ENCODE measurements around the gene C5.

DNA sequence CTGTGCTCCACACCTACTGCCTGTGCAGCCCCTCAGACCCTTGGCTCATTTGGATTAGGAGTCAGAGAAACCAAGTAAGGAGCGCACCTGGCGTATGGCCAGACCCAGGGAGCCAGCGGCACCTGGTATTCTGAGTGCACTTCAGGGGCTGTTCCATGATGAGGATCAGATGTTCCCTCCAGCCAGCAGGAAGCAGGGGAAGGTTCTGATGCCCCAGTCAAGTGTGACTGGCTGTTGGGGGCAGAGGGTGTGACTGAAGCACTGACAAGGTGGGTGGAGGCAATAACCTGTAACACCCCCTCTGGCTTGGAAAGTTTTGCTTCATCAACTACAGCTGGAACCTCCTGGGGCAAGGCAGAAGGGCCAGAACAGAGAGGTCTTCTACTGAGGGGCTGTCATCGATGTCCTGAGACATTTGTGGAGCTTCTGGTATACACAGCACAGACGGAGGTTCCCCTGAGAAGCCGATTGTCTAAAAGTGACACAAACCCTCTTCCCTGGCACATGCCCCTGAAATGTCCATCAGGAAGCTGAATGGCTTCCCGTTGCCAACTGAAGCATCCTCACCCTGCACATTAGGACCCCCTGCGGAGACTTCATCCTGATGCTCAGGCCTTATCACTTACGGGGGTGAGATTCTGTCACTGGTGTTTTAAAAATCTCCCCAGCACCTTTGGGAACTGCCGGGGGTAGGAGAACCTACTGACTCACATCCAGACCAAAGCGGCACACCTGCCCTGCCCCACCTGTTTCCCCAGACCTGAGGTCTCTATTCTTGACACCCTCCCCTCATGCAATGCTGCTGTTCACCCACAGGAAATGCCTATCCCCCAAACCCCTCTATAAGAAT is 144.5 kb downstream of the C5 start:
- TF ChIP-seq CTCF (IDR thresholded peaks at IDR 0.05) = no peak
- TF ChIP-seq POLR2A (IDR thresholded peaks at IDR 0.05) = no peak

Measured in adrenal gland (tissue), 5 donors.